RWPE1 (cell line): ENCODE data around the gene STAT6.

Experiments used
- CTCF ChIA-PET: fragments of 350-600 bp; sonication (Branson Sonifier 250); formaldehyde crosslinking; extraction: SDS; loops from one replicate; lab custom pipeline; 2021; lab: Yijun Ruan, JAX
- POLR2A ChIA-PET: fragments of 400-600 bp; formaldehyde crosslinking; extraction: SDS; loops from one replicate; lab custom pipeline; 2020; ENCODE audit warnings: antibody characterized with exemption; ENCODE audit not compliant: low non-redundant PET; lab: Yijun Ruan, JAX
- DNase-seq: peaks from one replicate; pipeline ENCODE4 v3.0.0; 2012; ENCODE audit warnings: low spot score
- H3K27ac ChIP-seq: fragments of 450-650 bp; 2 replicates; pipeline ENCODE4 v1.5.1; 2017
- CTCF ChIP-seq: fragments of 450-650 bp; conservative IDR thresholded peaks from 2 replicates; pipeline ENCODE4 v1.5.1; 2017; ENCODE audit warnings: low read depth, mild to moderate bottlenecking

The STAT6 gene

GRCh38 chr12:57099047-57099714, 12.0 kb downstream of the STAT6 start:
- ChIA-PET CTCF (interaction anchor here (0.6 to 1.4 kb wide), 3 partner anchors 30 to 140 kb away, joined by 4 read pairs; no protein-coding TSS in a partner anchor), POLR2A (interaction anchor here (1.0 to 1.4 kb wide), 2 partner anchors 12 to 13 kb away, joined by 3 to 9 read pairs; partner anchors contain the start of gene STAT6)
- no peak for DNase-seq
- no peak for TF ChIP-seq CTCF
- peak overlapping the region; percentile 60 for H3K27ac ChIP-seq

GRCh38 chr12:57098546-57098945, 12.6 kb downstream of the STAT6 start:
- H3K27ac ChIP-seq: peak overlapping the region; percentile 60
- no peak for DNase-seq
- TF ChIP-seq CTCF: no peak
- ChIA-PET POLR2A (interaction anchor here (1.0 kb wide), 1 partner anchor 13 kb away, joined by 9 read pairs; the partner anchor contains the start of gene STAT6), CTCF (interaction anchor here (1.1 to 1.4 kb wide), 2 partner anchors 29 to 84 kb away, joined by 4 read pairs; no protein-coding TSS in a partner anchor)

- DNase-seq: no peak
- ChIA-PET POLR2A (interaction anchor here (0.7 to 2.4 kb wide), 3 partner anchors 12 to 30 kb away, joined by 3 to 10 read pairs (median 4); partner anchors contain the start of gene STAT6), CTCF (interaction anchor here (0.6 kb wide), 1 partner anchor 79 kb away, joined by 3 read pairs; no protein-coding TSS in a partner anchor)
- TF ChIP-seq CTCF: no peak
- H3K27ac ChIP-seq: peak overlapping the region; percentile 100
Observed at GRCh38 chr12:57097554-57097835, 13.7 kb downstream of the STAT6 start.

- CTCF ChIA-PET: interaction anchor here (2.5 kb wide), 1 partner anchor 15 kb away, joined by 11 read pairs; the partner anchor contains the start of gene STAT6
- DNase-seq: no peak
- TF ChIP-seq CTCF: no peak
- POLR2A ChIA-PET: interaction anchor here (0.6 to 2.4 kb wide), 5 partner anchors 8 to 15 kb away, joined by 3 to 10 read pairs (median 3); partner anchors contain the start of gene STAT6
- H3K27ac ChIP-seq: peak overlapping the region; percentile 100
Observed at GRCh38 chr12:57096748-57097553, 14.2 kb downstream of the STAT6 start.

GRCh38 chr12:57096099-57096572, 15.0 kb downstream of the STAT6 start:
- H3K27ac ChIP-seq: peak overlapping the region; percentile 100

More at GRCh38 chr12:57096099-57096572, 15.0 kb downstream of the STAT6 start:
- CTCF ChIA-PET: interaction anchor here (2.5 kb wide), 1 partner anchor 16 kb away, joined by 11 read pairs; the partner anchor contains the start of gene STAT6
- peak; percentile 96 for DNase-seq
- POLR2A ChIA-PET: interaction anchor here (0.6 to 2.4 kb wide), 4 partner anchors 9 to 16 kb away, joined by 3 to 10 read pairs (median 3); partner anchors contain the start of gene STAT6
- no peak for TF ChIP-seq CTCF
